Thyroid gland (tissue), 4 donors: ENCODE results near the gene RSPH1.

Experiments
- POLR2A ChIP-seq, 2 donors: fragments of 450-650 bp; IDR thresholded peaks; one replicate each; pipeline ENCODE4 v1.6.1; 2017; ENCODE audit warnings: antibody characterized with exemption in 2 of 2, mild to moderate bottlenecking in 2 of 2, moderate library complexity in 1 of 2
- TF ChIP-seq, protein P1 (sequence below), 6 experiments: fragments of 200-600 bp in 3 of 6; fragments of 450-650 bp in 3 of 6; sonication (generic) in 3 of 6; IDR thresholded peaks; one replicate each; pipeline ENCODE4 v1.5.1; 2016 to 2019; ENCODE audit warnings: antibody characterized with exemption in 6 of 6, mild to moderate bottlenecking in 2 of 6, inconsistent platforms in 1 of 6, moderate library complexity in 1 of 6

DNA sequence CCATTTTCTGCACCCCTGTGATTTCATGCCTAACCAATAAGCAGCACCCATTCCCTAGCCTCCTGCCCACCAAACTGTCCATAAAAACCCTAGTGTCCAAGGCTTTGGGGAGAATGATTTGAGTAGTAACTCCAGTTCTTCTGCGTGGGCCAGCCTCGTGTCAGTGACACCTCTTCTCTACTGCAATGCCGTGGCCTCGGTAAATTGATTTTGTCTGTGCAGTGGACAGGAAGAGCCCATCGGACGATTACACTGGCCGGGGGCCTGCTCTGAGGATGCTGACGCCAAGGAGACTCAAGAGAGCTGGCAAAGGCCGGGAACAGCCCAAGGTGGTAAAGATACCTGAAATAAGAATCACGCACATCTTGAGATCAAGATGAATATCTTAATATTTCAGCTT is 29.3 kb downstream of the RSPH1 start:
- TF ChIP-seq, protein P1, sequence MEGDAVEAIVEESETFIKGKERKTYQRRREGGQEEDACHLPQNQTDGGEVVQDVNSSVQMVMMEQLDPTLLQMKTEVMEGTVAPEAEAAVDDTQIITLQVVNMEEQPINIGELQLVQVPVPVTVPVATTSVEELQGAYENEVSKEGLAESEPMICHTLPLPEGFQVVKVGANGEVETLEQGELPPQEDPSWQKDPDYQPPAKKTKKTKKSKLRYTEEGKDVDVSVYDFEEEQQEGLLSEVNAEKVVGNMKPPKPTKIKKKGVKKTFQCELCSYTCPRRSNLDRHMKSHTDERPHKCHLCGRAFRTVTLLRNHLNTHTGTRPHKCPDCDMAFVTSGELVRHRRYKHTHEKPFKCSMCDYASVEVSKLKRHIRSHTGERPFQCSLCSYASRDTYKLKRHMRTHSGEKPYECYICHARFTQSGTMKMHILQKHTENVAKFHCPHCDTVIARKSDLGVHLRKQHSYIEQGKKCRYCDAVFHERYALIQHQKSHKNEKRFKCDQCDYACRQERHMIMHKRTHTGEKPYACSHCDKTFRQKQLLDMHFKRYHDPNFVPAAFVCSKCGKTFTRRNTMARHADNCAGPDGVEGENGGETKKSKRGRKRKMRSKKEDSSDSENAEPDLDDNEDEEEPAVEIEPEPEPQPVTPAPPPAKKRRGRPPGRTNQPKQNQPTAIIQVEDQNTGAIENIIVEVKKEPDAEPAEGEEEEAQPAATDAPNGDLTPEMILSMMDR (IDR thresholded peaks at IDR 0.05): no peak
- TF ChIP-seq POLR2A (IDR thresholded peaks at IDR 0.05): no peak
